Keratinocyte (primary cell): ENCODE data around the gene OLFML1. TPM values are rescaled to one million over a fixed set of nuclear protein-coding genes. Genes with fewer than 3 reads are reported as not detected.

Source experiments
- DNase-seq: peaks from one replicate; pipeline ENCODE4 v3.0.0-alpha.2; 2011; ENCODE audit warnings: low read depth, missing footprints, low spot score
- FAIRE-seq: peaks from 2 replicates; lab custom pipeline; 2011; peaks lifted over from hg19 to GRCh38; lab: Jason Lieb, UNC
- H2AFZ ChIP-seq: 2 replicates; pipeline ENCODE4 v1.6.0; 2012; ENCODE audit warnings: low read length, control low read depth, inconsistent platforms; ENCODE audit not compliant: control insufficient read depth
- H3K27ac ChIP-seq: 2 replicates; pipeline ENCODE4 v1.5.1; 2011; ENCODE audit warnings: low read length; ENCODE audit not compliant: control insufficient read depth, insufficient read depth
- H3K27me3 ChIP-seq: 3 replicates; pipeline ENCODE4 v1.6.0; 2011; ENCODE audit warnings: low read length; ENCODE audit not compliant: control insufficient read depth, insufficient read depth; ENCODE audit errors: extremely low read depth
- H3K36me3 ChIP-seq, 2 experiments: 2 replicates in 1 of 2; 3 replicates in 1 of 2; pipeline ENCODE4 v1.5.1; 2011; ENCODE audit warnings: low read length in 2 of 2, mild to moderate bottlenecking in 1 of 2; ENCODE audit not compliant: control insufficient read depth in 2 of 2, insufficient read depth in 2 of 2; ENCODE audit errors: extremely low read depth in 1 of 2
- H3K4me1 ChIP-seq: 3 replicates; pipeline ENCODE4 v1.5.1; 2011; ENCODE audit warnings: low read length; ENCODE audit not compliant: control insufficient read depth, insufficient read depth; ENCODE audit errors: extremely low read depth
- H3K4me2 ChIP-seq: 3 replicates; pipeline ENCODE4 v1.6.0; 2011; ENCODE audit warnings: low read depth, low read length; ENCODE audit not compliant: control insufficient read depth, insufficient read depth; ENCODE audit errors: extremely low read depth
- H3K4me3 ChIP-seq, 3 experiments: fragments of 200-600 bp in 1 of 3; sonication (generic) in 1 of 3; 2 replicates in 2 of 3; 3 replicates in 1 of 3; pipeline ENCODE4 v1.5.1; 2011 to 2016; ENCODE audit warnings: low read length in 3 of 3, mild to moderate bottlenecking in 3 of 3, control low read depth in 2 of 3, inconsistent platforms in 1 of 3, low read depth in 1 of 3, mixed read lengths in 1 of 3, mixed run types in 1 of 3, moderate library complexity in 1 of 3; ENCODE audit not compliant: control insufficient read depth in 2 of 3, insufficient read depth in 2 of 3; ENCODE audit errors: extremely low read depth in 1 of 3
- H3K79me2 ChIP-seq: 2 replicates; pipeline ENCODE4 v1.6.0; 2012; ENCODE audit warnings: low read length; ENCODE audit not compliant: control insufficient read depth, insufficient read depth
- H3K9ac ChIP-seq: 3 replicates; pipeline ENCODE4 v1.6.0; 2011; ENCODE audit warnings: low read length; ENCODE audit not compliant: control insufficient read depth, insufficient read depth; ENCODE audit errors: extremely low read depth
- H3K9me1 ChIP-seq: 3 replicates; pipeline ENCODE4 v1.6.0; 2011; ENCODE audit warnings: low read length; ENCODE audit not compliant: control insufficient read depth, insufficient read depth; ENCODE audit errors: extremely low read depth
- H3K9me3 ChIP-seq: 2 replicates; pipeline ENCODE4 v1.5.1; 2012; ENCODE audit warnings: low read depth, low read length; ENCODE audit not compliant: control insufficient read depth
- H4K20me1 ChIP-seq: 3 replicates; pipeline ENCODE4 v1.6.0; 2011; ENCODE audit warnings: low read length; ENCODE audit not compliant: control insufficient read depth, insufficient read depth; ENCODE audit errors: extremely low read depth
- EZH2 ChIP-seq: IDR thresholded peaks from one replicate; pipeline ENCODE4 v1.6.1; 2012; ENCODE audit warnings: inconsistent platforms, mild to moderate bottlenecking, low read length, moderate library complexity
- dilution Hi-C: fragments of 300-500 bp; cut with MboI; formaldehyde crosslinking; loops from one replicate; pipeline ENCODE4 v1.7.0; 2020; ENCODE audit warnings: low sequenced_read_pairs; ENCODE audit not compliant: extremely low pct_ligation_motif_present
- polyA plus RNA-seq, 5 experiments: library from polyadenylated mRNA; depleted of rRNA in 3 of 5; stranded (reverse) in 3 of 5; stranded (forward) in 1 of 5; unstranded in 1 of 5; fragments of >200 nt; gene quantifications; 1 replicate in 1 of 5; 2 replicates in 3 of 5; 3 replicates in 1 of 5; pipeline versions ENCODE4 v1.2.1 to v1.2.3, GENCODE V29; 2011 to 2012; ENCODE audit warnings: missing spikeins in 2 of 5, low read depth in 1 of 5, low replicate concordance in 1 of 5
- TF ChIP-seq, protein P1 (sequence below), 3 experiments: IDR thresholded peaks in 1 of 3; conservative IDR thresholded peaks in 1 of 3; optimal IDR thresholded peaks in 1 of 3; 2 replicates in 2 of 3; 3 replicates in 1 of 3; pipeline versions ENCODE3 to v1.5.1; 2011; ENCODE audit warnings: low read length in 3 of 3, mild to moderate bottlenecking in 3 of 3, moderate library complexity in 2 of 3, control low read depth in 1 of 3, inconsistent platforms in 1 of 3; ENCODE audit not compliant: insufficient read depth in 2 of 3; ENCODE audit errors: extremely low read depth in 1 of 3

The OLFML1 gene
- polyA plus RNA-seq, 1 donor (not counting 4 experiments of a cell fraction or from before 2014, with no cell fraction given), result not detected

DNA sequence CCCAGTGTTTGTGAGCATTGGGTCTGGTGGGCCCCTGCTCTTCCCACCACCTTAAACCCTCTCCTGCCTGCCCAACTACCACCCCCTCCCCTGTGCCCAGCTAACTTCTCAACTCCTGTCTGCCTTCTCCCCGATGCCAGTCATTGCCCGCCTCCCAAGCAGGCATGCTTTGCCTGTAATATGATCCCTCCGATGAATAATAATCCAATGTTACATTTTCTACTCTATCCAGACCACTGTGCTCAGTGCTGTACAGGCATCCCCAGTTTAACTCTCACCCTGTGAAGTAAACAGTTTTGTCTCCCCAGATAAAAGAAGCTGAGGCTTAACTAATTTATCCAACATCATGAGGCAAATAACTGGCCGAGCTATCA lies 35.5 kb upstream of the OLFML1 start:
- H3K36me3 ChIP-seq, result no peaks in the 10 kb centered on the region
- no peak overlapping the region for H3K27ac ChIP-seq
- no peak overlapping the region for H3K4me2 ChIP-seq
- H3K79me2 ChIP-seq, result no peaks in the 10 kb centered on the region
- no peaks in the 10 kb centered on the region for H3K9me3 ChIP-seq
- dilution Hi-C loops, result no loop called here
- no peak overlapping the region for H3K9ac ChIP-seq
- no peaks in the 10 kb centered on the region for H3K9me1 ChIP-seq
- no peaks in the 10 kb centered on the region for H3K4me1 ChIP-seq
- TF ChIP-seq, protein P1, sequence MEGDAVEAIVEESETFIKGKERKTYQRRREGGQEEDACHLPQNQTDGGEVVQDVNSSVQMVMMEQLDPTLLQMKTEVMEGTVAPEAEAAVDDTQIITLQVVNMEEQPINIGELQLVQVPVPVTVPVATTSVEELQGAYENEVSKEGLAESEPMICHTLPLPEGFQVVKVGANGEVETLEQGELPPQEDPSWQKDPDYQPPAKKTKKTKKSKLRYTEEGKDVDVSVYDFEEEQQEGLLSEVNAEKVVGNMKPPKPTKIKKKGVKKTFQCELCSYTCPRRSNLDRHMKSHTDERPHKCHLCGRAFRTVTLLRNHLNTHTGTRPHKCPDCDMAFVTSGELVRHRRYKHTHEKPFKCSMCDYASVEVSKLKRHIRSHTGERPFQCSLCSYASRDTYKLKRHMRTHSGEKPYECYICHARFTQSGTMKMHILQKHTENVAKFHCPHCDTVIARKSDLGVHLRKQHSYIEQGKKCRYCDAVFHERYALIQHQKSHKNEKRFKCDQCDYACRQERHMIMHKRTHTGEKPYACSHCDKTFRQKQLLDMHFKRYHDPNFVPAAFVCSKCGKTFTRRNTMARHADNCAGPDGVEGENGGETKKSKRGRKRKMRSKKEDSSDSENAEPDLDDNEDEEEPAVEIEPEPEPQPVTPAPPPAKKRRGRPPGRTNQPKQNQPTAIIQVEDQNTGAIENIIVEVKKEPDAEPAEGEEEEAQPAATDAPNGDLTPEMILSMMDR (optimal IDR thresholded peaks at IDR 0.05 in 1 of 3, IDR thresholded peaks at IDR 0.05 in 1 of 3, conservative IDR thresholded peaks at IDR 0.05 in 1 of 3; ENCODE audit: extremely low read depth in 1 of 3, insufficient read depth in 2 of 3, low read length in 3 of 3), result no peak
- TF ChIP-seq EZH2, result no peak
- FAIRE-seq (no peak), DNase-seq (no peak)
- no peak overlapping the region for H2AFZ ChIP-seq
- no peak overlapping the region for H3K4me3 ChIP-seq
- H4K20me1 ChIP-seq, result no peaks in the 10 kb centered on the region
- no peaks in the 10 kb centered on the region for H3K27me3 ChIP-seq

DNA sequence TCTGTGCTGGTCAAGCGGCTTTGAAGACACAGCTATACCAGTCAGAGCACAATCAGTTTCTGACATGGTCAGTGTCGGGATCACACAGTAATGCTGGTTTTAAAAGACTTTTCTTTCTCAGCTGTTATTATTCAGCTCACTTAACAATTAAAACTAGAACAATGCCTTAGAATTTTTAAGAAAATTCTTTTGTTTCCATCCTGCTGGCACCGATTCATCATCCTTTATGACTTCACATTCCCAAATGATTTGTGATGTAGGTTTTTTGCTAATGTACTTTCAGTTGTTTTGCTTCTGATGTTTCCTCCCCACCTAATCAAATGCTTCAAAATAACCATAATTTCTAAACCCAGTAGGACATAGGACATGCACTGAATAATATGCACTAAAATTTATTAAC lies 34.5 kb upstream of the OLFML1 start:
- H4K20me1 ChIP-seq, result no peaks in the 10 kb centered on the region
- DNase-seq, result no peak
- H3K4me2 ChIP-seq, result no peak overlapping the region
- H3K27me3 ChIP-seq, result no peaks in the 10 kb centered on the region
- no peak overlapping the region for H2AFZ ChIP-seq
- H3K79me2 ChIP-seq, result no peaks in the 10 kb centered on the region
- dilution Hi-C loops, result no loop called here
- H3K9me1 ChIP-seq, result no peaks in the 10 kb centered on the region
- no peak overlapping the region for H3K27ac ChIP-seq
- TF ChIP-seq EZH2, result no peak
- TF ChIP-seq, protein P1 (optimal IDR thresholded peaks at IDR 0.05 in 1 of 3, IDR thresholded peaks at IDR 0.05 in 1 of 3, conservative IDR thresholded peaks at IDR 0.05 in 1 of 3; ENCODE audit: extremely low read depth in 1 of 3, insufficient read depth in 2 of 3, low read length in 3 of 3), result no peak
- no peaks in the 10 kb centered on the region for H3K9me3 ChIP-seq
- no peak overlapping the region for H3K4me3 ChIP-seq
- FAIRE-seq, result no peak
- no peak overlapping the region for H3K9ac ChIP-seq
- no peaks in the 10 kb centered on the region for H3K36me3 ChIP-seq
- no peaks in the 10 kb centered on the region for H3K4me1 ChIP-seq
